ENCODE data around the gene NMNAT2.

DNA sequence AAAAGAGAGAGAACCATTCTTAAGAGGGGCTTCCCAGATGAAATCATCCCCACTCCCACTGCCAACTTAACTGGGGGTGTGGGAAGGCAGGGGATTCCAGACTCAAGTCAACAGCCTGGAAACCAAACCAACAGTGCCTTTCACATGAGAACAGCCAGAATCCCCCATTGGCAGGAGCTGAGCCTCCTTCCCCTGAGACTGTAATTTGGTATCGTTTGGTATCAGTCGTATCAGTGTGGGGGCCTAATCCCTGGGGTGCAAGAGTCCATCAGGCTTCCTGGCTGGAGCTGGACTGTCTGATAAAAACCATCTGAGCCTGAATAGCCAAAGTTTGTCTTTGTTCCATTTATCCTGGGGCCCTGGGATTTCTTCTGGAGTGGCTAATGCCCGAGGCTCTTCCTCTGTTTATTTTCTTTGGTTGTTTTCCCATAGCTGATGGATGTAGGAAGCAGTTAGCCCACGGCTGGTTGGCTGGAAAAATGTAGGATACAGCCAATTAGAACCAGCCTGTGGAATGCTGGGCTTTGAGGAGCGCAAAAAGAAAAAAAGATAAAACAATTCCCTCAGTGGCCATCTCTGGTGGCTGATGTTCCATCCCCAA, 147.5 kb downstream of the NMNAT2 start:
- TF ChIP-seq, protein P1, sequence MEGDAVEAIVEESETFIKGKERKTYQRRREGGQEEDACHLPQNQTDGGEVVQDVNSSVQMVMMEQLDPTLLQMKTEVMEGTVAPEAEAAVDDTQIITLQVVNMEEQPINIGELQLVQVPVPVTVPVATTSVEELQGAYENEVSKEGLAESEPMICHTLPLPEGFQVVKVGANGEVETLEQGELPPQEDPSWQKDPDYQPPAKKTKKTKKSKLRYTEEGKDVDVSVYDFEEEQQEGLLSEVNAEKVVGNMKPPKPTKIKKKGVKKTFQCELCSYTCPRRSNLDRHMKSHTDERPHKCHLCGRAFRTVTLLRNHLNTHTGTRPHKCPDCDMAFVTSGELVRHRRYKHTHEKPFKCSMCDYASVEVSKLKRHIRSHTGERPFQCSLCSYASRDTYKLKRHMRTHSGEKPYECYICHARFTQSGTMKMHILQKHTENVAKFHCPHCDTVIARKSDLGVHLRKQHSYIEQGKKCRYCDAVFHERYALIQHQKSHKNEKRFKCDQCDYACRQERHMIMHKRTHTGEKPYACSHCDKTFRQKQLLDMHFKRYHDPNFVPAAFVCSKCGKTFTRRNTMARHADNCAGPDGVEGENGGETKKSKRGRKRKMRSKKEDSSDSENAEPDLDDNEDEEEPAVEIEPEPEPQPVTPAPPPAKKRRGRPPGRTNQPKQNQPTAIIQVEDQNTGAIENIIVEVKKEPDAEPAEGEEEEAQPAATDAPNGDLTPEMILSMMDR (IDR thresholded peaks at IDR 0.05): no peak
- TF ChIP-seq EP300 (IDR thresholded peaks at IDR 0.05): no peak
- no peak for TF ChIP-seq POLR2A (IDR thresholded peaks at IDR 0.05)
